NCI-H2171 (cell line): Measurements from ENCODE around the gene PSMD2.

Experiments
- DNase-seq: peaks from one replicate; lab custom pipeline; 2025; lab: John Stamatoyannopoulos, UW

PSMD2 gene

GRCh38 chr3:184357248-184358123, 58.4 kb downstream of the PSMD2 start:
- no peak for DNase-seq

- DNase-seq = no peak
These were observed 59.2 kb downstream of the PSMD2 start for GRCh38 chr3:184358124-184358767.
